LNCAP (cell line): Measurements from ENCODE around the gene MAST4.

Experiments
- TF ChIP-seq, protein P1 (sequence below): fragments of 450-650 bp; IDR thresholded peaks from 2 replicates; pipeline ENCODE4 v1.5.1; 2017; ENCODE audit warnings: mild to moderate bottlenecking

The MAST4 gene

DNA sequence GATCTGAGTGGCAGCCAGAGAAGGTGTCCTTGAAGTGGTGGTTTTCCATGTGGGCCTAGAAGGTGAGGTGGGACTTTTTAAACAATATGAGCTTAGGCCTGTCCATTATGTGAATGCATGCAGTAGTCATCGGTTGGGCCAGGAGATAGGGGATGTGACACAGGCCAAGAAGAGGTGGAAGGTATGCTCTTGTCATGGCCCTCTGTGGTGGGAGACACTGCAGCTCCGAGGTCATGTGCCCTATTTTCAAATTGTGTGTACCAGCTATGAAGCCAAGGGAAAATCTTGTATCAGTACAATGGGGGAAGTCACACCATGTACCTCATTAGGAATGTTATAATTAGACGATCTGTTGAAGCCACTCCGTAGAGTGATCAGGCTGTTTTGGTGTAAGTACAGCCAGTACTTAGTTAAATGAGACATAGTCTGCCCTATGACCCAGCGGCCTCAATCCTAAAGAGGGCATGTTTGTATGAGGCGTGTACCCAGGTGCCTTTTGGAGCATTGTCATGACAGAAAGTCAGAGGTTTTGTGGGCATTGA lies 280.1 kb downstream of the MAST4 start:
- TF ChIP-seq, protein P1, sequence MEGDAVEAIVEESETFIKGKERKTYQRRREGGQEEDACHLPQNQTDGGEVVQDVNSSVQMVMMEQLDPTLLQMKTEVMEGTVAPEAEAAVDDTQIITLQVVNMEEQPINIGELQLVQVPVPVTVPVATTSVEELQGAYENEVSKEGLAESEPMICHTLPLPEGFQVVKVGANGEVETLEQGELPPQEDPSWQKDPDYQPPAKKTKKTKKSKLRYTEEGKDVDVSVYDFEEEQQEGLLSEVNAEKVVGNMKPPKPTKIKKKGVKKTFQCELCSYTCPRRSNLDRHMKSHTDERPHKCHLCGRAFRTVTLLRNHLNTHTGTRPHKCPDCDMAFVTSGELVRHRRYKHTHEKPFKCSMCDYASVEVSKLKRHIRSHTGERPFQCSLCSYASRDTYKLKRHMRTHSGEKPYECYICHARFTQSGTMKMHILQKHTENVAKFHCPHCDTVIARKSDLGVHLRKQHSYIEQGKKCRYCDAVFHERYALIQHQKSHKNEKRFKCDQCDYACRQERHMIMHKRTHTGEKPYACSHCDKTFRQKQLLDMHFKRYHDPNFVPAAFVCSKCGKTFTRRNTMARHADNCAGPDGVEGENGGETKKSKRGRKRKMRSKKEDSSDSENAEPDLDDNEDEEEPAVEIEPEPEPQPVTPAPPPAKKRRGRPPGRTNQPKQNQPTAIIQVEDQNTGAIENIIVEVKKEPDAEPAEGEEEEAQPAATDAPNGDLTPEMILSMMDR: no peak

DNA sequence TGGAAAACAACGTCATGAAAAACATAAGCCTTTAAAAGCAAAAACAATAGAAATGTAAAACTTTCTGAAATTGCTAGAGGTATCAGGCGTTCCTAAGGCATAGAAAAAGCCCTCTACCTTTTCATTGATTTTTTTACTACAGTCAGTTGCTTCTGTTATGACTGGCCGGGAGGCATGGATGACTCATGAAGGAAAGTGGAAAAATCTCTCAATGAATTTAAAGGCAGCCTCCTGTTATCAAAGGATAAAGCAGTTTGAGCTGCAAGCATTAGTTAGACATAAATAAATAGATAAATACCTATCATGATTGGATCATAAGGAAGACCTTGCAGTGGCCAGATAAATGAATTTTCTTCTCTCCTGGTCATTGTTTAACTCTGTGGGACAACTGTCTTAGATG lies 281.6 kb downstream of the MAST4 start:
- TF ChIP-seq, protein P1: no peak

DNA sequence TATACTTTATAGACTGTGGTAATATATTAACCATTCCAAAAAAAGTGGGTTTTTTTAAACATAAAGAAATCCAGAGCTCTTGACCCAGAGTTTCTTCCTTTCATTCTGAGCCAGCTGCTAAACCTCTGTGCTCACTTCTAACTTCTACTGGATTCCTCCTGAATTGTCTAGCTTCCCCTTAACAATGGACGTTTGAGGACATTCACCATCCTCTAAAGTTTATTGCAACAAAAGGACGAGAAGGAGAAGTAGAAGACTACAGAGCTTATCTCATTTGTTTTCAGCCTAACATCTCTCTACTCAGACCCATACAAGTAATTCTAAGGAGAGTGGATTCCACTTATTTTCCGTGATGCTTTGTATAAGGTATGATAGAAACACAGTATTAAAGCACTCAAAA lies 284.2 kb downstream of the MAST4 start:
- TF ChIP-seq, protein P1: no peak

DNA sequence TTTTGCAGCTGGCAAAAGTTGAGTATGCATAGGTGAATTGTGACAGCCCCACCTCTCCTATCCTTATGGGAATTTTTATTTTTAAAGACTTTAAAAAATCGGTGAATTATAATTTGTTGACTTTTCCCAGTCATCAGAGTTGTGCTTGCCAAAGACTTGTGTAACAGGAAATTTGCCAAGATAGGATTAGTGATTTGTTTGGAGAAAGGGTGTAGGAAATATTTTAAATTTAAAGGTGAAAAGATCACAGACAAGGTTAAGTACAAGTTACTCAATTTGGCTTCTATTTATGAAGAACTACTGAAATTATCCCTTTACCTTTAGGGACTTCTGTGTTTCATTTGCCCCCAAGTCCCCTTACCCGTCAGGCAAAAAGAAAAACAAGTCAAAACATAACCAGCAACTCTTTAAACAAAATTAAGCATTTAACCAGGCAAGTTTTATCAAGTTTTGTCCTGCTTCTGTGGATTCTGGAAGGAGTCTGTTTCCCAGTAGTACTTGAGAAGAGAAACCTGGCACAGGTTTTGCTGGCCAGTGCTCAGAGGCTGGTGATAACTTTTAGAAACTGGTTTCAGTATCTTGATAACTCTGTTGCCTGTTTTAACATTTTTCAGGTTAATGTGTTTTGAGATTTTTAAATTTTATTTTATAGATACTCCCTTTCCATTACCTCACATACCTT lies 285.4 kb downstream of the MAST4 start:
- TF ChIP-seq, protein P1: no peak

DNA sequence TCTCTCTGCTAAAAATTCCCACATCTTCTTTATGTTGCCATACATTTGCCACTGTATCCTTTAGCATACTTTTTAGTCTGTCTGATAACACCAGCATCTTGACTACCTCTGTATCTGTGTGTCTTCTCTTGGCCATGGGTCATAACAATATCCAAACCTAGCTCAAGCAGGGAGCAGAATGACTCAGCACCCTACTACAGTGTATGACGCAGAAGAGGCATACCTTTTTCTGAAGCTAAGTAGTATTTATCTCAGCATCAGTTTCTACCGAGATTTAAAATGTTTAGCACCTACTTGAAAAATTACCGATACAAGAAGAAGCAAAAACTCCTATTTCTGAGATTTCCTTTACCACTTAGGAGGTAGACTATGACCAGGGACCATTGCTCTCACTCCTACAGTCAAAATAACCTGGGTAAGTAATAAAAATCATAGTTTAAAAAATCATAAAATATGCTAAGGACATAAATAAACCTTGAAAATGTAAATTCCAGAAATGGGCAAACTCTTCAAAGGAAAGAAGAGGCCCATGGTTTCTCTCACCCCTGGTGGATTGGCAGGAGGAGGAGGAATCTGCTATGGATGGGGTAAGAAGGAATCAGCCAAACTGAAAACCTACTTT lies 286.5 kb downstream of the MAST4 start:
- TF ChIP-seq, protein P1: no peak

DNA sequence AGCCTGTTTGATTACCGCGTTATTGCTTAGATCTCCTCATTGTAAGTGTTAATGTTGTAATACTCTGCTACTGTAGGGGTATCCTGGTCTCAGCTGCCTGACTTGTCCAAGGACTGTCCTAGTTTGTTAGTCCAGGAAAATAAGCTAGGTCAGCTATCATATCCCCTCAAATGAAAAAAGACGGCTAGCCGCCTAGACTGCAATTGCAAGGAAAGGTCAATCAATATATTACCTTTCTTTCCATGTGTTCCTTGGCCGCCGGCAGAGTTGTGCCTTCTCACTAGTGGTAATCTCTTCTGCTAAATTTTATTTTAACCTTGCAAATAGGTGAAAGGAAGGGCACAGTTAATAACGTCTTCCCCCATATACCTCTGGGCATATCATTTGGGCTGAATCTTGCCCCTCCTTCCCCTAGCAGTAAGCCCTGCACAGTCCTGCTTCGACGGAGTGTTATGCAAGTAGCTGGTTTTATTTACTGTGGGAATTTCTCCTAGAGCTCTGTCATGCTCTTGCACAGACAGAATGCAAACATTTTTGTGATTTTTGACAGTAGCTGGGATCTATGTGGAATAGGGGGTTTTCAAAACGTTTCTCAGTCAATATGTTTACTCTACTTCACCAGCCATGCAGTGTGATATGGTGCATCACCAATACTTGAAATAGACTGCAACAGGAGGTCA lies 288.5 kb downstream of the MAST4 start:
- TF ChIP-seq, protein P1: no peak

DNA sequence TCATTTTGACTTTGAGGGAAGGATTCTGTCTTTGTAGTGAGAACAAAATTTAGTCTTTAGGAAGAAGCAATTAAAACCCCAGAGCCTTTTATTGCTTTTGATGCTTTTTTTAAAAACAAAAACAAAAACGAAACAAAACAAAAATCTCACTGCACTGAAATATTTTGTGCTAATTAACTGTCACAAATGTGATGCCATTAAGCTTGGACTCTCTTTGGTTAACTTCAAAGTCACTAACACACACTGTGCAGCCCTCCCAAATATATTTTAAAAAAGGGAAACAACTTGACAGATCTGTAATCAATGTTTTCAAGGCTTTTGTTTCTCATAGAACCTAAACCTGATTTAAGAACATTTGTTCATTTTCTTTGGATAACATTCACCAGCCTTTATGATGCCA lies 290.7 kb downstream of the MAST4 start:
- TF ChIP-seq, protein P1: no peak
